Caco-2 (cell line): Measurements from ENCODE around the gene PCDHA6. TPM values are rescaled to one million over a fixed set of nuclear protein-coding genes. Genes with fewer than 3 reads are reported as not detected.
A peak's percentile ranks its signal among the peaks of the same experiment; 100 is the strongest.
"Not testable (repeated sequence)": the region's sequence is repeated elsewhere in the genome, so short reads cannot be mapped to it uniquely, and the experiment has no call there.

Experiments
- BruUV-seq: library from RNA; stranded (reverse); fragments of 400-500 nt; replicated peaks from 2 replicates; lab custom pipeline; 2021; lab: Mats Ljungman, UMichigan
- CTCF ChIA-PET: fragments of 300-600 bp; sonication (Branson Sonifier 250); formaldehyde crosslinking; loops from one replicate; lab custom pipeline; 2022; ENCODE audit warnings: antibody characterized with exemption; lab: Charles Lee
- POLR2A ChIA-PET: fragments of 300-600 bp; sonication (Branson Sonifier 250); formaldehyde crosslinking; loops from one replicate; lab custom pipeline; 2022; ENCODE audit warnings: antibody characterized with exemption; lab: Charles Lee
- DNase-seq, 2 experiments: peaks; one replicate each; pipeline versions ENCODE4 v3.0.0 to v3.0.0-alpha.2; 2020 to 2022
- H3K27me3 ChIP-seq: replicated peaks from 2 replicates; pipeline ENCODE4 v1.6.0; 2011; ENCODE audit warnings: low read length; ENCODE audit not compliant: control insufficient read depth, insufficient read depth
- H3K36me3 ChIP-seq: 2 replicates; pipeline ENCODE4 v1.5.1; 2011; ENCODE audit warnings: low read length; ENCODE audit not compliant: control insufficient read depth, insufficient read depth
- H3K4me1 ChIP-seq: fragments of 250-450 bp; sonication (Bioruptor Pico); 2 replicates; pipeline ENCODE4 v1.5.1; 2020; ENCODE audit warnings: mild to moderate bottlenecking
- H3K4me3 ChIP-seq: 2 replicates; pipeline ENCODE4 v1.5.1; 2011; ENCODE audit warnings: low read depth, mild to moderate bottlenecking, control low read depth, low read length
- H3K9me3 ChIP-seq: fragments of 250-450 bp; sonication (Bioruptor Pico); 2 replicates; pipeline ENCODE4 v1.5.1; 2020; ENCODE audit warnings: mild to moderate bottlenecking, moderate library complexity
- H3K27ac Mint-ChIP-seq: one replicate; pipeline ENCODE4 v1.8.0; 2022; ENCODE audit warnings: mixed read lengths; ENCODE audit not compliant: unreplicated experiment
- H3K27me3 Mint-ChIP-seq: one replicate; pipeline ENCODE4 v1.8.0; 2022; ENCODE audit warnings: mixed read lengths; ENCODE audit not compliant: insufficient read depth, unreplicated experiment
- H3K36me3 Mint-ChIP-seq: one replicate; pipeline ENCODE4 v1.8.0; 2022; ENCODE audit warnings: mild to moderate bottlenecking, mixed read lengths; ENCODE audit not compliant: insufficient read depth, unreplicated experiment
- H3K4me1 Mint-ChIP-seq: one replicate; pipeline ENCODE4 v1.8.0; 2022; ENCODE audit warnings: low read depth, mixed read lengths; ENCODE audit not compliant: unreplicated experiment
- H3K4me3 Mint-ChIP-seq: one replicate; pipeline ENCODE4 v1.8.0; 2022; ENCODE audit warnings: mild to moderate bottlenecking, moderate library complexity, mixed read lengths; ENCODE audit not compliant: unreplicated experiment
- H3K9me3 Mint-ChIP-seq: one replicate; pipeline ENCODE4 v1.8.0; 2022; ENCODE audit warnings: mixed read lengths; ENCODE audit not compliant: unreplicated experiment
- CTCF ChIP-seq, 2 experiments: fragments of 200-600 bp in 1 of 2; IDR thresholded peaks; 1 replicate in 1 of 2; 2 replicates in 1 of 2; pipeline versions ENCODE4 v1.5.1 to v1.8.0; 2011 to 2022; ENCODE audit warnings: antibody characterized with exemption in 1 of 2, control low read depth in 1 of 2, inconsistent platforms in 1 of 2, low read depth in 1 of 2, low read length in 1 of 2, mild to moderate bottlenecking in 1 of 2, moderate library complexity in 1 of 2; ENCODE audit not compliant: insufficient read depth in 1 of 2, severe bottlenecking in 1 of 2, unreplicated experiment in 1 of 2
- intact Hi-C: fragments of 100-400 bp; cut with micrococcal nuclease; formaldehyde crosslinking; loops from one replicate; pipeline ENCODE4 v1.10.0; 2022; ENCODE audit not compliant: unreplicated experiment
- total RNA-seq: library from RNA; stranded (reverse); gene quantifications from 2 replicates; pipeline ENCODE4 v1.2.3, GENCODE V29; 2022

PCDHA6 gene
- total RNA-seq, 1 experiment from 2014 or later, result not detected

GRCh38 chr5:140802781-140803271, 24.9 kb upstream of the PCDHA6 start:
- H3K27ac Mint-ChIP-seq, result no peak overlapping the region
- H3K36me3 Mint-ChIP-seq, result no peaks in the 10 kb centered on the region
- H3K4me1 ChIP-seq, result no peaks in the 10 kb centered on the region
- no TSS peak for BruUV-seq
- no peaks in the 10 kb centered on the region for H3K27me3 ChIP-seq
- H3K4me3 ChIP-seq, result no peak overlapping the region
- H3K9me3 ChIP-seq, result no peaks in the 10 kb centered on the region; the same call in 1 of the 2 replicates
- H3K36me3 ChIP-seq, result no peaks in the 10 kb centered on the region
- intact Hi-C loops, result no loop called here
- H3K27me3 Mint-ChIP-seq, result no peaks in the 10 kb centered on the region
- POLR2A ChIA-PET, result no interaction called here
- no peaks in the 10 kb centered on the region for H3K4me1 Mint-ChIP-seq
- no peak overlapping the region for H3K4me3 Mint-ChIP-seq
- peaks cover 17% of the 10 kb centered on the region for H3K9me3 Mint-ChIP-seq
- no peak for TF ChIP-seq CTCF (IDR thresholded peaks at IDR 0.05; ENCODE audit: insufficient read depth in 1 of 2, low read depth in 1 of 2, low read length in 1 of 2, severe bottlenecking in 1 of 2, unreplicated experiment in 1 of 2)
- CTCF ChIA-PET, result no interaction called here
- DNase-seq, result no peak

GRCh38 chr5:140806834-140807775, 20.7 kb upstream of the PCDHA6 start, which contains the start of gene PCDHA4:
Gene PCDHA4 (plus strand): TSS chr5:140807068.
- H3K4me1 Mint-ChIP-seq, result no peaks in the 10 kb centered on the region
- intact Hi-C loops, result no loop called here
- Histone ChIP-seq H3K27me3 (no peaks in the 10 kb centered on the region), H3K4me3 (no peak within 1 kb of the TSS), H3K4me1 (no peaks in the 10 kb centered on the region), H3K36me3 (no peaks in the 10 kb centered on the region), H3K9me3 (no peaks in the 10 kb centered on the region)
- ChIA-PET CTCF (no interaction called here), POLR2A (no interaction called here)
- no peaks in the 10 kb centered on the region for H3K27me3 Mint-ChIP-seq
- no peaks in the 10 kb centered on the region for H3K36me3 Mint-ChIP-seq
- H3K9me3 Mint-ChIP-seq, result peaks cover 27% of the 10 kb centered on the region
- DNase-seq, result peak in 1 of 2 experiments; percentile 27
- no peak within 1 kb of the TSS for H3K4me3 Mint-ChIP-seq
- TF ChIP-seq CTCF (IDR thresholded peaks at IDR 0.05; ENCODE audit: insufficient read depth in 1 of 2, low read depth in 1 of 2, low read length in 1 of 2, severe bottlenecking in 1 of 2, unreplicated experiment in 1 of 2), result peak; percentile 3 to 26
- no TSS peak for BruUV-seq
- no peak within 1 kb of the TSS for H3K27ac Mint-ChIP-seq

DNA sequence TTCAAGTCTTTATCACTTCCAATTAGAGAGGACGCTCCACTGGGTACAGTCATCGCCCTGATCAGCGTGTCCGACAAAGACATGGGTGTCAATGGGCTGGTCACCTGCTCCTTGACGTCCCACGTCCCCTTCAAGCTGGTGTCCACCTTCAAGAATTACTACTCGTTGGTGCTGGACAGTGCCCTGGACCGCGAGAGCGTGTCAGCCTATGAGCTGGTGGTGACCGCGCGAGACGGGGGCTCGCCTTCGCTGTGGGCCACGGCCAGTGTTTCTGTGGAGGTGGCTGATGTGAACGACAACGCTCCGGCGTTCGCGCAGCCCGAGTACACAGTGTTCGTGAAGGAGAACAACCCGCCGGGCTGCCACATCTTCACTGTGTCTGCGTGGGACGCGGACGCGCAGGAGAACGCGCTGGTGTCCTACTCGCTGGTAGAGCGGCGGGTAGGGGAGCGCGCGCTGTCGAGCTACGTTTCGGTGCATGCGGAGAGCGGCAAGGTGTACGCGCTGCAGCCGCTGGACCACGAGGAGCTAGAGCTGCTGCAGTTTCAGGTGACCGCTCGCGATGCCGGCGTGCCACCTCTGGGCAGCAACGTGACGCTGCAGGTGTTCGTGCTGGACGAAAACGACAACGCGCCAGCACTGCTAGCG, 19.4 kb upstream of the PCDHA6 start:
- H3K36me3 ChIP-seq, DNase-seq, BruUV-seq, H3K9me3 ChIP-seq, intact Hi-C loops, H3K4me3 Mint-ChIP-seq, POLR2A ChIA-PET, H3K4me3 ChIP-seq, H3K4me1 ChIP-seq, H3K4me1 Mint-ChIP-seq, H3K36me3 Mint-ChIP-seq, CTCF ChIA-PET, H3K27me3 ChIP-seq, H3K27ac Mint-ChIP-seq, H3K27me3 Mint-ChIP-seq: not testable (repeated sequence)
- H3K9me3 Mint-ChIP-seq, result peaks cover 26% of the 10 kb centered on the region
